Coronary artery (tissue), 2 donors: ENCODE measurements around the gene TRPM6.
"Not testable (repeated sequence)": the region's sequence is repeated elsewhere in the genome, so short reads cannot be mapped to it uniquely, and the experiment has no call there.

Experiments used
- DNase-seq: peaks from one replicate; pipeline ENCODE4 v3.0.0-alpha.2; 2017; ENCODE audit warnings: low spot score
- H3K27ac ChIP-seq, 2 donors: fragments of 200-600 bp; sonication (generic); one replicate each; pipeline ENCODE4 v1.5.1; 2016 to 2019
- H3K4me3 ChIP-seq: fragments of 200-600 bp; sonication (generic); 2 replicates; pipeline ENCODE4 v1.5.1; 2016; ENCODE audit warnings: mild to moderate bottlenecking, moderate library complexity
- TF ChIP-seq, protein P1 (sequence below): fragments of 200-600 bp; sonication (generic); IDR thresholded peaks from one replicate; pipeline ENCODE4 v1.5.1; 2019; ENCODE audit warnings: antibody characterized with exemption

Gene TRPM6

DNA sequence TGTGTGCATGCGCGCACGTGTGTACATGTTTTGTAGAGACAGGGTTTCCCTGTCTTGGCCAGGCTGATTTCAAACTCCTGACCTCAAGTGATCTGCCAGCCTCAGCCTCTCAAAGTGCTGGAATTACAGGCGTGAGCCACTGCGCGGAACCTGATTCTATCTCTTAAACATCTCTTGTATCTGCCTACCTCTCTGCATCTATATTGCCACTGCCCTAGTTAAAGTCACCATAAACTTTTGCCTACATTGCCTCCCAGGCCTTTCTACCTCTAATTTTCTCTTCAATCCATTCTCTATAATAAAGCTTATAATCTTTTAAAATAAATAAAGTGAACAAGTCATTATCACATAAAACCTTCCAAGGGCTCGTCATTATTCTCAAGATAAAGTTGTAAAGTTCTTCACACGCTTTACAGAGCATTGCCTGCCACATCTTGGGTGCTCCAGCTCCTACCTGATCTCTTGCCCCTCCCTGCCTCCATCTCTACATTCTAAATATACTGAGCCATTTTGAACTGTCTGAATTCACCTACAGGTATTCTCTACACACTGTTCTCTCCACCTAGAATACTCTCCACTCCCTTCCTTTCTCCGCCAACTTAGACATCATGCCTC lies 15.0 kb downstream of the TRPM6 start:
- DNase-seq = no peak
- H3K4me3 ChIP-seq = no peak overlapping the region
- TF ChIP-seq, protein P1, sequence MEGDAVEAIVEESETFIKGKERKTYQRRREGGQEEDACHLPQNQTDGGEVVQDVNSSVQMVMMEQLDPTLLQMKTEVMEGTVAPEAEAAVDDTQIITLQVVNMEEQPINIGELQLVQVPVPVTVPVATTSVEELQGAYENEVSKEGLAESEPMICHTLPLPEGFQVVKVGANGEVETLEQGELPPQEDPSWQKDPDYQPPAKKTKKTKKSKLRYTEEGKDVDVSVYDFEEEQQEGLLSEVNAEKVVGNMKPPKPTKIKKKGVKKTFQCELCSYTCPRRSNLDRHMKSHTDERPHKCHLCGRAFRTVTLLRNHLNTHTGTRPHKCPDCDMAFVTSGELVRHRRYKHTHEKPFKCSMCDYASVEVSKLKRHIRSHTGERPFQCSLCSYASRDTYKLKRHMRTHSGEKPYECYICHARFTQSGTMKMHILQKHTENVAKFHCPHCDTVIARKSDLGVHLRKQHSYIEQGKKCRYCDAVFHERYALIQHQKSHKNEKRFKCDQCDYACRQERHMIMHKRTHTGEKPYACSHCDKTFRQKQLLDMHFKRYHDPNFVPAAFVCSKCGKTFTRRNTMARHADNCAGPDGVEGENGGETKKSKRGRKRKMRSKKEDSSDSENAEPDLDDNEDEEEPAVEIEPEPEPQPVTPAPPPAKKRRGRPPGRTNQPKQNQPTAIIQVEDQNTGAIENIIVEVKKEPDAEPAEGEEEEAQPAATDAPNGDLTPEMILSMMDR = no peak
- no peak overlapping the region for H3K27ac ChIP-seq

DNA sequence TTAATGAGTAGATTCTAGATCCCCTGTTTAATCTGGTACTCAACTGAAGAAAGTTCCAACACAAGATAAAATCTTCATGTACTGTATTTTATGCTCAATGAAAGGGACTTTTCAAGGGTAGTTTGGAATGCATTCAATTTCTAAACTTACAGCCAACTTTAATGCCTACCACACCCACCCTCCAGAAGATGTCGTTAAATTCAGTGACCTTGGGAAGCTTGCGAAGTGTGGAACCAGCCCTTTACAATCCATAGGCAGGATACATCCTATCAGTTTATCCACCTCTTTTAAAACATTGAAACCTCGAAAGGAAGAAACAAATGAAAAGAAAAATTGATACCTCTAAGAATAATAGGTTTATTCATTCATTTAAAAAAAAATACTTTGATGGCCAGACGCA lies 20.2 kb downstream of the TRPM6 start:
- Histone ChIP-seq H3K4me3 (no peak overlapping the region), H3K27ac (no peak overlapping the region)
- no peak for DNase-seq
- TF ChIP-seq, protein P1 = no peak

- no peak overlapping the region for H3K27ac ChIP-seq
- TF ChIP-seq, protein P1 = no peak
- H3K4me3 ChIP-seq = no peak overlapping the region
- no peak for DNase-seq
Observed at GRCh38 chr9:74865177-74865576, 22.5 kb downstream of the TRPM6 start.

DNA sequence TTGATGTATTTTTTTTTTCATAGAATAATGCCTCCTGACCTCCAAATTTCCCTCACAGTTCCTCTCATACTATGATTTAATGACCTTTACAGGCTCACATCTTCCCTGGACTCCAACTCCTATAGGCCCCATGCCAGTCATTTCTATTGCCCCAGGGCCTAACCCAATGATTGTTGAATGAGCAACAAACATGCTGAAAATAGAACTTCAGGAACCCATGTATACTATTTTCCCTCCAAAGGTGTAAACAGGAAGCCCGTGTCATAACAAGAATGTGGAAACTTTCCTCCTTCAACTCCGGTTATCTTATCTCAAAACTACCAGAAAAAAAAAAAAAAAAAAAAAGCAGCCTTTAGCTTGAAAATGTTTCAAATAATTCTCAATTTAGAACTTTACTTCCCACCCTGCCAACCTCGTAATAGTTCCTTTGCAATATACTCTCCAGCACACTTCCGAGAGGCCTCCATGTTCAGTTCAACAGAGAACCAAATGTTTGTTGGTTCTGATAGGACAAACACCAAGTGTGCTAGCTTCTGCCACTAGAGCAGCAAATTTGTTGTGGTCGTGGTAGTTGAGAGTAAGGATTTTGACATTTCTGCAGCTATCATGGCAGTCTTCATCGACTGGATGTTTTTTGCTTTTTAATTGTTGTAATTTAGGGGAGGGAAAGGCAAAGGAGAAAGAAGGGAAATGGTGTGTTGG lies 25.8 kb downstream of the TRPM6 start:
- H3K4me3 ChIP-seq = no peak overlapping the region
- no peak for DNase-seq
- no peak overlapping the region for H3K27ac ChIP-seq
- TF ChIP-seq, protein P1 = no peak

DNA sequence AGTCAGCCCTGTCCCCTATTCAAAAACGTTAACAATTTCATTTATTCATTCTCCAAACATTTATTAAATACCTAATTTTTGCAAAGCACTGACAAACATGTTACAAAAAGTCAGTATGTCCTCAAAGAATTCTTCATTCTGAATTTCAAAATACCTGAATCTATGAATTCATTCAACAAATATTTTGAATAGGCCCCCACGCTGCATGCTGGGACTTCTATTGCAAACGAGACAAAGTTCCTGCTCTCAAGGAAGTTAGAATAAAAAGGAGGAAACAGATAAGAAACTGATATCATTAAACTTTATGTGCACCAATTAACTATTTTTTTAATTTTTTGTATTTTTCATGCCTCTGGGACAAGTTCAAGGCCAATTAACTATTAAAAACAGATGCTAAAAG lies 26.6 kb downstream of the TRPM6 start:
- Histone ChIP-seq H3K4me3 (no peak overlapping the region), H3K27ac (no peak overlapping the region)
- no peak for DNase-seq
- TF ChIP-seq, protein P1 = no peak

DNA sequence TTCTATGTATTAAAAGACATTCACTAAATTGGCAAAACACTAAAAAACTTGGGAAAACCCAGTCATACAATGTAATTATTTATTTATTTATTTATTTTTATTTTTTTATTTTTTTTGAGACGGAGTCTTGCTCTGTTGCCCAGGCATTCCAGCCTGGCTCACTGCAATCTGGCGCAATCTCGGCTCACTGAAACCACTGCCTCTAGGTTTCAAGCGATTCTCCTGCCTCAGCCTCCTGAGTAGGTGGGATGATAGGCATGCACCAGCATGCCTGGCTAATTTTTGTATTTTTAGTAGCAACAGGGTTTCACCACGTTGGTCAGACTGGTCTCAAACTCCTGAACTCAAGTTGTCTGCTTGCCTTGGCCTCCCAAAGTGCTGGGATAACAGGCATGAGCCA lies 27.5 kb downstream of the TRPM6 start:
- H3K4me3 ChIP-seq, DNase-seq, H3K27ac ChIP-seq: not testable (repeated sequence)

DNA sequence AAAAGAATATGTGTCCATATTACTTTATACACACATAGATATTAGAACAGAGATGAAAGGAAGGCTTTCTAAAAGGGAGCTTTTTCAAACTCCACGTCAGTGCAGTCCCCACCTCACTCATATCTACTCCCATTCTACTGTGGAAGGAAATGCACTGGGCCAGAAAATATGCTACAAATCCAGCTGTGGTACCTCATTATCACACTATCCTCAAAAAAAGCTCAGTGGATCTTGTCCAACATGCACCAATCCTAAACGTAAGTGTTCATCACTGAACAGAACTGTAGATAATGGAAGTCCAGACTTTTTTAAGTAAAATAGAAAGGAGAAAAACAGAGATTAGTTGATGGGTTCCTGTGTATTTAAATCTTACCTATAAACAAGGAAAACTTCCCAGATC lies 27.9 kb downstream of the TRPM6 start:
- no peak for DNase-seq
- Histone ChIP-seq H3K27ac (no peak overlapping the region), H3K4me3 (no peak overlapping the region)
- TF ChIP-seq, protein P1 = no peak
